ENCODE measurements around the gene MRPS35.

MRPS35 gene

GRCh38 chr12:27771481-27772327 lies 61.1 kb downstream of the MRPS35 start:
- Mint-ChIP-seq H3K4me3 (no peak overlapping the region), H3K36me3 (no peaks in the 10 kb centered on the region), H3K4me1 (peaks cover 10% of the 10 kb centered on the region), H3K27me3 (no peaks in the 10 kb centered on the region), H3K9me3 (no peaks in the 10 kb centered on the region), H3K27ac (no peak overlapping the region)
- no peak for DNase-seq
- CTCF ChIA-PET = interaction anchor here (0.8 kb wide), 1 partner anchor 50 kb away, joined by 5 read pairs; no protein-coding TSS in a partner anchor

GRCh38 chr12:27772328-27773049 lies 61.9 kb downstream of the MRPS35 start:
- CTCF ChIA-PET = no interaction called here
- H3K36me3 Mint-ChIP-seq = no peaks in the 10 kb centered on the region
- H3K27me3 Mint-ChIP-seq = no peaks in the 10 kb centered on the region
- no peaks in the 10 kb centered on the region for H3K9me3 Mint-ChIP-seq
- no peak overlapping the region for H3K4me3 Mint-ChIP-seq
- H3K4me1 Mint-ChIP-seq = peaks cover 10% of the 10 kb centered on the region
- H3K27ac Mint-ChIP-seq = no peak overlapping the region
- no peak for DNase-seq

DNA sequence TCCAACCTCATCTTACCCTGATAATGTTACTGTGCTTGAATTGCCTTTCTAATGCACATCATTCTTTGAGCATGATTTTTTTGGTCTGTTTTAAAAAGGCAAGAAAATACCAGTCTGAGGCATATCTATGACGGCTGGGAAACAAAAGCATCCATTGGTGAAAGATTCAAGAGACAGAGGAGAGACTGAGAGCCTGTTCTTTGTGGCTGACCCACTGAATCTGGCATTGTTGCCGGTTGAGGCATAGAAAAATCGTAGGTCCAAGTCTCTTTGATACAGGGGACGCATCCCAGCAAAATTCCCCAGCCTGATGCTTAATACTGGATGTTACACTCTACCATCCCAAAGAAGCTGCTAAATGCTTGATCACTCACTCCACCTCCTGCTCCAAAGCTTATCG lies 66.5 kb downstream of the MRPS35 start:
- H3K9me3 Mint-ChIP-seq = no peaks in the 10 kb centered on the region
- H3K36me3 Mint-ChIP-seq = peaks cover 3% of the 10 kb centered on the region
- H3K27me3 Mint-ChIP-seq = peaks cover 12% of the 10 kb centered on the region
- CTCF ChIA-PET = no interaction called here
- DNase-seq = no peak
- H3K4me3 Mint-ChIP-seq = no peak overlapping the region
- H3K4me1 Mint-ChIP-seq = peaks cover 30% of the 10 kb centered on the region
- no peak overlapping the region for H3K27ac Mint-ChIP-seq

GRCh38 chr12:27778206-27778605 lies 67.6 kb downstream of the MRPS35 start:
- peaks cover 12% of the 10 kb centered on the region for H3K27me3 Mint-ChIP-seq
- no peak for DNase-seq
- peaks cover 10% of the 10 kb centered on the region for H3K36me3 Mint-ChIP-seq
- H3K9me3 Mint-ChIP-seq = no peaks in the 10 kb centered on the region
- peaks cover 34% of the 10 kb centered on the region for H3K4me1 Mint-ChIP-seq
- no peak overlapping the region for H3K27ac Mint-ChIP-seq
- CTCF ChIA-PET = no interaction called here
- peak overlapping the region; percentile 51 for H3K4me3 Mint-ChIP-seq

- peaks cover 12% of the 10 kb centered on the region for H3K27me3 Mint-ChIP-seq
- H3K9me3 Mint-ChIP-seq = no peaks in the 10 kb centered on the region
- peak overlapping the region; percentile 76 for H3K4me3 Mint-ChIP-seq
- CTCF ChIA-PET = interaction anchor here (1.0 to 2.1 kb wide), 2 partner anchors 33 to 42 kb away, joined by 3 to 19 read pairs; no protein-coding TSS in a partner anchor
- peaks cover 37% of the 10 kb centered on the region for H3K4me1 Mint-ChIP-seq
- H3K36me3 Mint-ChIP-seq = peaks cover 14% of the 10 kb centered on the region
- peak overlapping the region; percentile 72 for H3K27ac Mint-ChIP-seq
- no peak for DNase-seq
These were observed 68.8 kb downstream of the MRPS35 start for GRCh38 chr12:27779416-27779919.

DNA sequence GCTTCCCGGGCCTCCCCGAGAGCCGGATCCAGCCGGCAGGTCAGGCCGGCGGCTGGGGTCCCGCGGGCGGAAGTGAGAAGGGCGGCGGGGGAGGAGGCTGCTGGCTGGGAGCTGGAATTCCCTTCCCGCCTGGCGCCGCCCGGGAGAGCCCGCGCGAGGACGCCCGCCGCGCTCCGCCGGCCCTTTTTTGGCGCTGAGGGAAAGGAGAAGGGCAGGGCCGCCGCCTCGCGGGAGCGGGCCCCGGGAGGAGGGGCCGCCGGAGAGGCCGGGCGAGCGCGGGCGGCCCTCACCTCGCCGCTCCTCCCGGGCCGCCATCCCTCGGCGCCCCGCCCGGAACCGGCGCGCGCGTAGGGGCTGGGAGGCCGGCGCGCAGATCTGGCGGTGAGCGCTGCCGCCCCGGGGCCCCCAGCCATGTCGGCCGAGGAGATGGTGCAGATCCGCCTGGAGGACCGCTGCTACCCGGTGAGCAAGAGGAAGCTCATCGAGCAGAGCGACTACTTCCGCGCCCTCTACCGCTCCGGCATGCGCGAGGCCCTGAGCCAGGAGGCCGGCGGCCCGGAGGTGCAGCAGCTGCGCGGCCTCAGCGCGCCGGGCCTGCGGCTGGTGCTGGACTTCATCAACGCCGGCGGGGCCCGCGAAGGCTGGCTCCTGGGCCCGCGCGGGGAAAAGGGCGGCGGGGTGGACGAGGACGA lies 69.4 kb downstream of the MRPS35 start, which contains the start of the genes KLHL42 and MANSC4:
Gene KLHL42 (plus strand): TSS at position 314 of the 692 bp plus-strand sequence. CDS start 98 bp downstream, at position 412.
Gene MANSC4 (minus strand): TSS at position 317 of the 692 bp plus-strand sequence. CDS start 8,960 bp downstream, outside the sequence.
- H3K36me3 Mint-ChIP-seq = peaks cover 18% of the 10 kb centered on the region
- peaks cover 42% of the 10 kb centered on the region for H3K4me1 Mint-ChIP-seq
- H3K27me3 Mint-ChIP-seq = peaks cover 12% of the 10 kb centered on the region
- CTCF ChIA-PET = interaction anchor here (1.0 to 2.1 kb wide), 3 partner anchors 34 to 47 kb away, joined by 3 to 19 read pairs (median 3); no protein-coding TSS in a partner anchor
- peak within 1 kb of the TSS; percentile 79 for H3K27ac Mint-ChIP-seq
- H3K9me3 Mint-ChIP-seq = no peaks in the 10 kb centered on the region
- peak within 1 kb of the TSS; percentile 78 for H3K4me3 Mint-ChIP-seq
- DNase-seq = peak; percentile 83

DNA sequence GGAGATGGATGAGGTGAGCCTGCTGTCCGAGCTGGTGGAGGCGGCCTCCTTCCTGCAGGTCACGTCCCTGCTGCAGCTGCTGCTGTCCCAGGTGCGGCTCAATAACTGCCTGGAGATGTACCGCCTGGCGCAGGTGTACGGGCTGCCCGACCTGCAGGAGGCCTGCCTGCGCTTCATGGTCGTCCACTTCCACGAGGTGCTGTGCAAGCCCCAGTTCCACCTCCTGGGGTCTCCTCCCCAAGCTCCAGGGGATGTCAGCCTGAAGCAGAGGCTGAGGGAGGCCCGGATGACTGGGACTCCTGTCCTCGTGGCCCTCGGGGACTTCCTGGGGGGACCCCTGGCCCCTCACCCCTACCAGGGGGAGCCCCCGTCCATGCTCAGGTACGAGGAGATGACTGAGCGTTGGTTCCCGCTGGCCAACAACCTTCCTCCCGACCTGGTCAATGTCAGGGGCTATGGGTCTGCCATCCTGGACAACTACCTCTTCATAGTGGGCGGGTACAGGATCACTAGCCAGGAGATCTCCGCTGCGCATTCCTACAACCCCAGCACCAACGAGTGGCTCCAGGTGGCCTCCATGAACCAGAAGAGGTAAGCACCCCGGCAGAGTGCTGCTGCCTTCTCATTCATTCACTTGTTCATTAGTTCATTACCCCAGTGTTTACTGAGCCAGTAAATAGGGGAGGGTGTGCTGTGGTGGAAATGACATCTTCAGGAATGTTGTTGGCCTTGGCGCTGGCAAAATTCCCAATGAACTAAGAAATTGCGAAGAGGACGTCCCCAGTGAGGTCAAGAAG lies 70.2 kb downstream of the MRPS35 start:
- H3K4me1 Mint-ChIP-seq = peaks cover 45% of the 10 kb centered on the region
- H3K36me3 Mint-ChIP-seq = peaks cover 19% of the 10 kb centered on the region
- peak overlapping the region; percentile 79 for H3K27ac Mint-ChIP-seq
- H3K4me3 Mint-ChIP-seq = peak overlapping the region; percentile 78
- CTCF ChIA-PET = interaction anchor here (1.4 to 2.1 kb wide), 2 partner anchors 40 to 47 kb away, joined by 3 to 19 read pairs; no protein-coding TSS in a partner anchor
- peaks cover 12% of the 10 kb centered on the region for H3K27me3 Mint-ChIP-seq
- peak; percentile 54 for DNase-seq
- no peaks in the 10 kb centered on the region for H3K9me3 Mint-ChIP-seq

DNA sequence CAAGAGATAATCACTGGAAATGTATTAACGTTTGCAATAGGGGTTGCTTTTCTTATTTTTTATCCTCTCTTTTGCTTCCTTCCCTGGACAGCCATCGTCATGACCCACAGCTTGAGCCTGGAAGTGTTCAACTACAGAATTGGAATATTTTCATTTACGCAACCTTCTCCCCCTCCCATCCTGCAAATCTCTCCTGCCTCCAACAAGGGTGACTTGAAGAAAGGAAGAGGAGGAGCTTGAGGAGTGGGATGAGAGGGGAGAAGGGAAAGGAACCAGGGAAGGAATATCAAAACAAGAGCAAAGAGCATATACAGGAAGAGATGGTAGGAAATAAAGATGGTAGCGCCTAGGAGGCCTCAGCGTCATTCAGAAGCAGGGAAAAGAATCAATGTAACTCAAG lies 71.0 kb downstream of the MRPS35 start:
- no peak for DNase-seq
- CTCF ChIA-PET = interaction anchor here (0.9 kb wide), 1 partner anchor 38 kb away, joined by 4 read pairs; no protein-coding TSS in a partner anchor
- Mint-ChIP-seq H3K4me1 (peaks cover 51% of the 10 kb centered on the region), H3K4me3 (peak overlapping the region; percentile 78), H3K36me3 (peaks cover 24% of the 10 kb centered on the region), H3K27me3 (peaks cover 12% of the 10 kb centered on the region), H3K27ac (peak overlapping the region; percentile 79), H3K9me3 (no peaks in the 10 kb centered on the region)

DNA sequence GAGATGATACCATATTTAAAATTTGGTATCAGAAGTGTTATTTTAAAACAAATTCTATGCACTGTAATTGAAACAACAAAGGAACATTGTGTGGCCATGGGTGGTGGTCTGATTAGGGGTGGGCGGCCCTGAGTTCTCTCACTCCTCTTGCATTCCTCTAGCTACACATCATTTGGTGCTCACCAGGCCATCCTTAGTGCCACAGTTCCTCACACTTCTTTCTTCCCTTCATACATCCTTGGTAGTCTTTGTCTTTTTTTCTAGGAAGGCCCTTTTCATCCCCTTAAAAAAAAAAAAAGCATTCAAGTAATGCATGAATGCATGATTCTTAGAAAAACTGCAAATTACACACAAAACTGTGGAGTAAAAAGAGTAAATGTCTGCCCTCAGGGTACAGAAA lies 71.8 kb downstream of the MRPS35 start:
- Mint-ChIP-seq H3K27me3 (peaks cover 12% of the 10 kb centered on the region), H3K9me3 (no peaks in the 10 kb centered on the region), H3K4me3 (peak overlapping the region; percentile 19), H3K27ac (no peak overlapping the region), H3K4me1 (peaks cover 51% of the 10 kb centered on the region), H3K36me3 (peaks cover 25% of the 10 kb centered on the region)
- DNase-seq = no peak
- CTCF ChIA-PET = interaction anchor here (0.9 kb wide), 1 partner anchor 38 kb away, joined by 4 read pairs; no protein-coding TSS in a partner anchor

- CTCF ChIA-PET = interaction anchor here (3.4 kb wide), 1 partner anchor 36 kb away, joined by 14 read pairs; no protein-coding TSS in a partner anchor
- H3K36me3 Mint-ChIP-seq = peaks cover 32% of the 10 kb centered on the region
- peaks cover 36% of the 10 kb centered on the region for H3K4me1 Mint-ChIP-seq
These were observed 75.4 kb downstream of the MRPS35 start for GRCh38 chr12:27785882-27786570.

GRCh38 chr12:27787559-27787958 lies 76.9 kb downstream of the MRPS35 start:
- no peak for DNase-seq
- peaks cover 21% of the 10 kb centered on the region for H3K4me1 Mint-ChIP-seq
- H3K27me3 Mint-ChIP-seq = no peaks in the 10 kb centered on the region
- no peaks in the 10 kb centered on the region for H3K9me3 Mint-ChIP-seq
- H3K36me3 Mint-ChIP-seq = peaks cover 35% of the 10 kb centered on the region
- CTCF ChIA-PET = interaction anchor here (3.4 kb wide), 1 partner anchor 34 kb away, joined by 14 read pairs; no protein-coding TSS in a partner anchor
- H3K27ac Mint-ChIP-seq = no peak overlapping the region
- no peak overlapping the region for H3K4me3 Mint-ChIP-seq

More at GRCh38 chr12:27785882-27786570, 75.4 kb downstream of the MRPS35 start:
- H3K27me3 Mint-ChIP-seq = no peaks in the 10 kb centered on the region
- no peak for DNase-seq
- no peaks in the 10 kb centered on the region for H3K9me3 Mint-ChIP-seq
- no peak overlapping the region for H3K4me3 Mint-ChIP-seq
- peak overlapping the region; percentile 9 for H3K27ac Mint-ChIP-seq

DNA sequence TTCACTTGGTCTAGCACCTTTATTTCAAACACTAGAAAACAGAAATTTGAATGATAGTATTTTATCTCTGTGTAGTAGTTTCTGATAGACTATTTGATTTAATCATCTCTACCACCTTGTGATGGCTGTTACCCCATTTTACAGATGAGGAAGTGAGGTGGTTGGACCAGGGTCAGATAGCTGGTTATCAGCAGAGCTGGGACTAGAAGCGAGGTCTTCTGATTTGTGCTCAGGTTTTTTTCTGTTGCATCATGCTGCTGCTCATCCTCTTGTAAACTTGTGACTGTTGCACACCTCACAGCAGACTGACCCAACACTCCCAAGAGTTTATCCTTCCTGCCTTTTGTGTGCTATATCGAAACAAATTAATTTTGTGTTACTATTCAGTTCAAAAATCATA lies 79.5 kb downstream of the MRPS35 start:
- Mint-ChIP-seq H3K27me3 (no peaks in the 10 kb centered on the region), H3K27ac (no peak overlapping the region), H3K4me1 (peaks cover 21% of the 10 kb centered on the region), H3K9me3 (no peaks in the 10 kb centered on the region), H3K36me3 (peaks cover 35% of the 10 kb centered on the region), H3K4me3 (no peak overlapping the region)
- CTCF ChIA-PET = no interaction called here
- no peak for DNase-seq
